ENCODE measurements around the gene SZT2. TPM values are rescaled to one million over a fixed set of nuclear protein-coding genes. Genes with fewer than 3 reads are reported as not detected.

The SZT2 gene
- total and polyA plus RNA-seq, 10 of the 15 experiments (the other 5 are each of a cell fraction or from before 2014, with no cell fraction given): 1.4 to 38.3 (median 12.7) TPM

DNA sequence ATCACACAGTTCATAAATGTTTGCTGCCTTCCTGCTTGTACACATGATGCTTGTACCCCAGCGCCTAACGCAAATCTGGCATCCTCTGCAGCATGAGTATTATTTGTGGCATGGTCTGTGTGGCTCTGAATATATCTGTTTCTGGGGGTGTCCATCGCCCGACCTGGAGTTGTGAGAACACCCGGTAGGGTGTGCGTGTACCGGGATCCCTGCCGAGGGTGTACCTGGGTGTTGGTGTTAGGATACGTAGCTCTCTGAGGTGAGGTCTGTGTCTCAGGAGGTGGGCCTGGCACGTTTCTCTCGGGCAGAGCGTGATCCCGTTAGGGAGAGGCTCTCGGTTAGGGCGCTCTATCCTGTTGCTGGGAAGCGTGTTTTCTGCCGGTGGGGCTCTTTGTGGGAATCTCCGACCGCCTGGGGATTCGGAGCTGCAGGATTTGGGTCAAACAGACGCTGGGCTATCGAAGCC is 41.3 kb upstream of the SZT2 start:
- no peak for DNase-seq (ENCODE audit: low read depth, low spot score)
- H3K4me3 ChIP-seq: no peak overlapping the region

More for the DNA sequence above, 41.3 kb upstream of the SZT2 start:
- Histone ChIP-seq H2AFZ (ENCODE audit: control insufficient read depth, low read depth, low read length) (no peak overlapping the region), H3K27ac (ENCODE audit: control insufficient read depth, insufficient read depth) (no peak overlapping the region), H3K79me2 (ENCODE audit: control insufficient read depth, insufficient read depth, low read length) (no peaks in the 10 kb centered on the region), H3K9ac (ENCODE audit: control insufficient read depth, insufficient read depth, low read length) (no peak overlapping the region), H3K4me2 (ENCODE audit: control insufficient read depth, insufficient read depth) (peak overlapping the region; percentile 60; the same call in 1 of the 2 replicates), H3K36me3 (ENCODE audit: control insufficient read depth in 2 of 2, insufficient read depth in 2 of 2, low read length in 1 of 2) (no peaks in the 10 kb centered on the region), H3K27me3 (replicated peaks in 1 of 2; ENCODE audit: control insufficient read depth in 2 of 2, insufficient read depth in 2 of 2, low read length in 1 of 2) (no peaks in the 10 kb centered on the region), H3K4me1 (ENCODE audit: control insufficient read depth, insufficient read depth, low read length) (no peaks in the 10 kb centered on the region), H4K20me1 (ENCODE audit: control insufficient read depth, insufficient read depth) (no peaks in the 10 kb centered on the region), H3K9me3 (replicated peaks; ENCODE audit: control insufficient read depth, insufficient read depth, low read length) (no peaks in the 10 kb centered on the region)
- TF ChIP-seq NBN (IDR thresholded peaks at IDR 0.05) (no peak), YY1 (IDR thresholded peaks at IDR 0.05; ENCODE audit: low read depth, low read length) (no peak), ZNF207 (IDR thresholded peaks at IDR 0.05; ENCODE audit: borderline replicate concordance) (no peak), ZZZ3 (IDR thresholded peaks at IDR 0.05; ENCODE audit: control insufficient read depth, insufficient read length, low read depth) (no peak), SP1 (IDR thresholded peaks at IDR 0.05; ENCODE audit: low read depth, low read length) (no peak), NKRF (conservative IDR thresholded peaks at IDR 0.05) (no peak), CTCF (IDR thresholded peaks at IDR 0.05 in 2 of 3, conservative IDR thresholded peaks at IDR 0.05 in 1 of 3; ENCODE audit: control insufficient read depth in 2 of 3, extremely low read depth in 1 of 3, insufficient read depth in 1 of 3, low read depth in 3 of 3, low read length in 3 of 3) (no peak)
- TF ChIP-seq, protein P1, sequence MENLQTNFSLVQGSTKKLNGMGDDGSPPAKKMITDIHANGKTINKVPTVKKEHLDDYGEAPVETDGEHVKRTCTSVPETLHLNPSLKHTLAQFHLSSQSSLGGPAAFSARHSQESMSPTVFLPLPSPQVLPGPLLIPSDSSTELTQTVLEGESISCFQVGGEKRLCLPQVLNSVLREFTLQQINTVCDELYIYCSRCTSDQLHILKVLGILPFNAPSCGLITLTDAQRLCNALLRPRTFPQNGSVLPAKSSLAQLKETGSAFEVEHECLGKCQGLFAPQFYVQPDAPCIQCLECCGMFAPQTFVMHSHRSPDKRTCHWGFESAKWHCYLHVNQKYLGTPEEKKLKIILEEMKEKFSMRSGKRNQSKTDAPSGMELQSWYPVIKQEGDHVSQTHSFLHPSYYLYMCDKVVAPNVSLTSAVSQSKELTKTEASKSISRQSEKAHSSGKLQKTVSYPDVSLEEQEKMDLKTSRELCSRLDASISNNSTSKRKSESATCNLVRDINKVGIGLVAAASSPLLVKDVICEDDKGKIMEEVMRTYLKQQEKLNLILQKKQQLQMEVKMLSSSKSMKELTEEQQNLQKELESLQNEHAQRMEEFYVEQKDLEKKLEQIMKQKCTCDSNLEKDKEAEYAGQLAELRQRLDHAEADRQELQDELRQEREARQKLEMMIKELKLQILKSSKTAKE (IDR thresholded peaks at IDR 0.05; ENCODE audit: low read depth, poor library complexity, severe bottlenecking): no peak
- TF ChIP-seq, protein P2, sequence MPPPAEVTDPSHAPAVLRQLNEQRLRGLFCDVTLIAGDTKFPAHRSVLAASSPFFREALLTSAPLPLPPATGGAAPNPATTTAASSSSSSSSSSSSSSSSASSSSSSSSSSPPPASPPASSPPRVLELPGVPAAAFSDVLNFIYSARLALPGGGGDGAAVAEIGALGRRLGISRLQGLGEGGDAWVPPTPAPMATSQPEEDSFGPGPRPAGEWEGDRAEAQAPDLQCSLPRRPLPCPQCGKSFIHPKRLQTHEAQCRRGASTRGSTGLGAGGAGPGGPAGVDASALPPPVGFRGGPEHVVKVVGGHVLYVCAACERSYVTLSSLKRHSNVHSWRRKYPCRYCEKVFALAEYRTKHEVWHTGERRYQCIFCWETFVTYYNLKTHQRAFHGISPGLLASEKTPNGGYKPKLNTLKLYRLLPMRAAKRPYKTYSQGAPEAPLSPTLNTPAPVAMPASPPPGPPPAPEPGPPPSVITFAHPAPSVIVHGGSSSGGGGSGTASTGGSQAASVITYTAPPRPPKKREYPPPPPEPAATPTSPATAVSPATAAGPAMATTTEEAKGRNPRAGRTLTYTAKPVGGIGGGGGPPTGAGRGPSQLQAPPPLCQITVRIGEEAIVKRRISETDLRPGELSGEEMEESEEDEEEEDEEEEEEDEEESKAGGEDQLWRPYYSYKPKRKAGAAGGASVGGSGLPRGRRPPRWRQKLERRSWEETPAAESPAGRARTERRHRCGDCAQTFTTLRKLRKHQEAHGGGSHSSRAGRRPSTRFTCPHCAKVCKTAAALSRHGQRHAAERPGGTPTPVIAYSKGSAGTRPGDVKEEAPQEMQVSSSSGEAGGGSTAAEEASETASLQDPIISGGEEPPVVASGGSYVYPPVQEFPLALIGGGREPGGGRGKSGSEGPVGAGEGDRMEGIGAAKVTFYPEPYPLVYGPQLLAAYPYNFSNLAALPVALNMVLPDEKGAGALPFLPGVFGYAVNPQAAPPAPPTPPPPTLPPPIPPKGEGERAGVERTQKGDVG (CRISPR knock-in tag; IDR thresholded peaks at IDR 0.05): no peak
- ChIA-PET RAD21 (ENCODE audit: unreplicated experiment) (no interaction called here), POLR2A (no interaction called here), SMC1A (ENCODE audit: uncharacterized antibody, unreplicated experiment) (no interaction called here), CTCF (no interaction called here)
- 88% methylated on average over 22 of the region's 22 CpGs for WGBS (ENCODE audit: insufficient coverage, insufficient replicate concordance, low lambda C conversion rate, missing lambda C conversion rate)
- in situ Hi-C loops (cut with MboI) (no loop called here), intact Hi-C loops (cut with micrococcal nuclease; ENCODE audit: unreplicated experiment) (no loop called here)
- ATAC-seq: no peak
- FAIRE-seq: no peak
- no TSS peak for BruUV-seq (replicated peaks)

Measured in GM12878 (cell line).